ENCODE measurements around the gene STON1.

The STON1 gene

GRCh38 chr2:48597492-48597891 is 67.5 kb downstream of the STON1 start:
- DNase-seq (ENCODE audit: low read depth): no peak
- TF ChIP-seq CTCF (conservative IDR thresholded peaks at IDR 0.05; ENCODE audit: low read depth, low read length): no peak

GRCh38 chr2:48600204-48600813 is 70.4 kb downstream of the STON1 start:
- DNase-seq (ENCODE audit: low read depth): no peak
- peak; percentile 75 for TF ChIP-seq CTCF (conservative IDR thresholded peaks at IDR 0.05; ENCODE audit: low read depth, low read length)
- no peak overlapping the region for H3K4me3 ChIP-seq (ENCODE audit: low read length)

More at GRCh38 chr2:48597492-48597891, 67.5 kb downstream of the STON1 start:
- no peak overlapping the region for H3K4me3 ChIP-seq (ENCODE audit: low read length)

GRCh38 chr2:48600917-48601316 is 71.0 kb downstream of the STON1 start:
- no peak for DNase-seq (ENCODE audit: low read depth)
- no peak overlapping the region for H3K4me3 ChIP-seq (ENCODE audit: low read length)
- no peak for TF ChIP-seq CTCF (conservative IDR thresholded peaks at IDR 0.05; ENCODE audit: low read depth, low read length)

GRCh38 chr2:48601349-48601748 is 71.4 kb downstream of the STON1 start:
- no peak overlapping the region for H3K4me3 ChIP-seq (ENCODE audit: low read length)
- TF ChIP-seq CTCF (conservative IDR thresholded peaks at IDR 0.05; ENCODE audit: low read depth, low read length): peak; percentile 75
- no peak for DNase-seq (ENCODE audit: low read depth)

- TF ChIP-seq CTCF (conservative IDR thresholded peaks at IDR 0.05; ENCODE audit: low read depth, low read length): no peak
- no peak overlapping the region for H3K4me3 ChIP-seq (ENCODE audit: low read length)
- no peak for DNase-seq (ENCODE audit: low read depth)
These were observed 75.7 kb downstream of the STON1 start for GRCh38 chr2:48605482-48606175.

- no peak for DNase-seq (ENCODE audit: low read depth)
- TF ChIP-seq CTCF (conservative IDR thresholded peaks at IDR 0.05; ENCODE audit: low read depth, low read length): no peak
- H3K4me3 ChIP-seq (ENCODE audit: low read length): no peak overlapping the region
These were observed 77.5 kb downstream of the STON1 start for GRCh38 chr2:48607307-48608014.
